Stimulated activated CD4-positive, alpha-beta T cell treated with anti-CD3 and anti-CD28 coated beads, Interleukin-4, amount 100 ng/mL, for 1 hour (primary cell): ENCODE data around the gene ROR2.
"Not testable (repeated sequence)": the region's sequence is repeated elsewhere in the genome, so short reads cannot be mapped to it uniquely, and the experiment has no call there.

Experiments used
- DNase-seq: peaks from one replicate; pipeline ENCODE4 v3.0.0-alpha.2; 2020

ROR2 gene

DNA sequence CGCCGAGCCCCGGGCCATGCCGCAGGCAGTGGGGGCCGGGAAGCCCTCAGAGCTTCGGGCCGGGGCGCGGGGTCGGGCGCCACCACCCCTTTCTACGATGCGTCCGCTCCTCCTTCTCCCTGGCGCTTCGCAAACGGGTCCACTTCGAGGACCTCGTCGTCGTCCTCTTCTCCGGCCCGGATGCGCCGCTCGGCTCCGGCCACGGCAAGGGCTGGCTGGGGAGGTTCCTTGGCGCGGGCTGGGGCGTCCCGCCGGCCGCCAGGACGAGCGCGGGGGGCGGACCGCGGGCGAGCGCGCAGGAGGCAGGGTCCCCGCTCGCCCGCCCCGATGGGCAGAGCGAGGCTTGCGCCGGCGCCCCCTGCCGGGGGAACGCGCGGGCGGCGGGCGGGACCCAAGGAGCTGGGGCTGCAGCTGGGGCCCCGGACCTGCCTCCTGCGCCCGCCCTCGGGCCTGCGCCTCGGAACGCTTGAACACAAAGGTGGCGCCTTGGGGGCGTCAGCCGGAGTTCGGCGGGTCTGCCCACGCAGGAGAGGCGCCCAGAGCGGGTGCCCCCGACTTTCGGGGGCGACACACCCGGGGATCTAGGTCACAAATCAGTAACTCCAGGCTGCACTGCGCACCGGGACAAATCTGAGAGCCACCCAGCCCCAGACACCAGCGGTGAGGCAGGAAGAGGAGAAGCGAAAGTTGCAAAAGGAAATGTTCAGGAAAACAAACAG lies at the start of gene ROR2:
Gene ROR2, minus strand, starts transcription at position 283 of the 719 bp plus-strand sequence.
- peak; percentile 49 for DNase-seq

DNA sequence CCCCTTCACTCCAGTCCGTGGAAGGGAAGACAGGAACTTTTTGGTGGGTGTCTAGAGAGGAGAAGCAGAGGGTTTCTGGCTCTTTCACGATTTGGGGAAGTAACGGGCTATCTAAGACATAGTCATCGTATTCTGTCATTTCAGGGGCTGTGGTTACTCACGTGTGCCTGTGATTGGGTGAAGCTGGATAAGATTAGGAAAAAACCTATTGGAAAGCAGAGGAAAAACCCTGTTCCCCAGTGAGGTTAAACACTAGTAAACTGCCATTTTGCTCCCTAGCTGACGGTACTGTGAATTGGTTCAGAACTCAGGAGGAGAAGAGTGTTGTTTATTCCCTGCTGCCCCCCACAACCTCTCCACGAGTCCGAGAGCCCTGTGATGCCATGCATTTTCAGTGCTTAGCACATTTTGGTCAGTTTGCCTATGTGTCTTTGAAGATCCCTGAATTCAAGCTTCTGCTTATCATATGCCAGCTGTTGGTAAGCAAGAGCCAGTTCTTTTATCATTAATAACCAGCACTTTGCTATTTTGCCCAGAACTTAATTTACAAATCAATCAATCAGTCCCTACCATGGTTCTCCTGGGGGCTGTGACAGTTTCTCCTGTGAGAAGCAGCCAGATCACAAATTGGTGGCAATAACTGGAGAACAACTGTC lies 45.1 kb upstream of the ROR2 start:
- no peak for DNase-seq

DNA sequence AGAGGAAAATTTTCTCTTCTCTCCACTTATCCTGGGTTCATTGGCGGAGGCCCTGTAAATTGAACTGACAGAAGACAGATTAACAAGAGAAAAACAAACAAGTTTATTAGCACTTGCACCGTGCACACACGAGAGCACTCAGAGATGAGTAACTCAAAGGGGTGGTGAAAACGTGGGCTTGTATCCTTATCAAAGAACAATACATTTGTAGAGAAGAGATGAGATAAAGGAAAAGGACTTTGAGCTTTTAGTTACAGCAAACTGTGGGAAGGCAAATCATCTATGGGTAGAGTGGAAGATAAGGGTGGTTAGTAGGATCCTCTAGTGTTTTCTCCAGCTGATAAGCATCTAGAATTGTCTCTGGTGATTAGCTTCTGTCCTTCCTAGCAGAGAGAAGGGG lies 44.4 kb upstream of the ROR2 start:
- no peak for DNase-seq

DNA sequence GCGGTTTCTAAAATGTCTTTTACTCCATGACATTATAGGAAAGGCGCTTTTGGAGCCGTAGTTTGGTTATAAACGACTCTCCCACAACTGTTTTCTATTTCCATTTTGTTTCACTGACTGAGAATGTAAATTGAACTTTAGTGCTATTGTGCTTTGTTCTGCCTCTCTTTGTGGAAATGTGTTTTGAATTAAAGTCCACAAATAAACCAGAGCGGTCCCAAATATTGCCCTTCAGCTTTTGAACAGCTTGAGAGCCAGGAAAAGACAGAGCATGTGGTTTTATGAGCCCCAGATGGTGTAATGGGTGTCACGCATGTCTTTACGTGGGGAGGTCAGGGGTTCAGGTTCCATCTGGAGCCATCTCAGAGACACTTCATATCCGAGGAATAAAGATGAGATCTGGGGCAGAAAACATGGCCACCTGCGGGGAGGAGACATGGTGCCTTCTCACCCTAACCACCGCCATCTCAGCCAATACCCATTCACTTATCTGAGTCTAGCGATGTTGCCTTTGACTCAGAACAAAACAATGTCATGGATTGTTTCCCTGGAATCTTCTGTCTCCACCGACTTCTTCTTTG lies 42.5 kb upstream of the ROR2 start:
- no peak for DNase-seq

DNA sequence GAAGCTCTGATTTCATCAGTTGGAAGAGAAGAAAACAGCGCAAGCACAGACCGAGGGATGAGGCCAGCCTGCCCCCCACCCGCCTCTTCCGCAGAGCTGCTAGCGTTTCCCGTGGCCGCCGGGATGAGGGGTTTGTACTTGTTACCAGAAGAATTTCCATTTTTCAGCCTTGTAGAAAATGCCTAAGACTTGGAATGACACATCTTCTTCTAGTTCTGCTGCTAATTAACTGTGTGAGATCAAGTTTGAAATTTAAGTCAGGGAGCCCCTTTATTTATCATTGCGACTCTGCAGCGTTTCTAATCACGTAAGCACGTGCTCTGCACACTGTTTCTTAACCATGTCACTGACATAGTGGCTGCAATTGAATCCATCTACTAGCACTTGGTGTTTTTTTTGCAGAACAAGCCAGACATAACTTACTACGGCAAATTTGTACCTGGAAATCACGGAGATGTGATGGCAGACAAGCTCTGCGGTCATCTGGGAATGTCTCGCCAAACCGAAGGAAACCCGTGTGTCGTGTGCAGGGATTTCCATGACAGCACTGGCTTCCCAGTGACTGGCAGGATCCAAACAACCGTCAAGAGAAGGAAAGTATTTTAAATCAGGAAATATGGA lies 41.8 kb upstream of the ROR2 start:
- no peak for DNase-seq

DNA sequence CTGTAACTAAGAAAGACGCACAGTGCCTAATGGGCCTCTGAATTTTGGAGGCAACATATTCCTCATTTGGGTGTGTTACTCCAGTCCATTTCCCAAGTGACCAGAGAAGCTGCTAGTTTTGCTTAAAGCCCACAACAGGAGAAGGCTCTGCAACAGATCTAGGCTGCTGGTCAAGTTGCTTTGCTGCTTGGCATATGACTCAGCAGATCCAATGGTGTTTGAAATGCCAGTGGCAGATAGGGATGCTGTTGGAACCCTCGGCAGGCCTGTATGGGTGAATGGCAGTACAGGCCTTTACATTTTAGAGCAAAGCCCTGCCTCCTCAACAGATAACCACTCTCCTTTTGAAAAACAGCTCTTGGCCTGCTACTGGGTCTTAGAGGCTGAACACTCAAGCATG lies 36.2 kb upstream of the ROR2 start:
- DNase-seq = no peak

DNA sequence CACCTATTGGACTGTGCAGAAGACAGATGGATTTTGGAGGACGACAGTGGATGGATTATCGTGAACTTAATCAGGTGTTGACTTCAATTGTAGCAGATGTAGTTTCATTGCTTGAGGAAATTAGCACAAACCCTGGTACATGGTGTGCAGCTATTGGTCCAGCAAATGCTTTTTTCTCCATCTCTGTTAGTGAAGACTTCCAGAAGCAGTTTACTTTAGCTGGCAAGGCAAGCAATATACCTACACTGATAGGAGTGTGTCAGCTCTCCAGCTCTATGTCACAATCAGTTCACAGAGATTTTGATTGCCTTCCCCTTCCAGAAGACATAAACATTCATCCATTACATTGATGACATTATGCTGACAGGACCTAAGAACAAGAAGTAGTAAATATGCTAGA lies 35.7 kb upstream of the ROR2 start:
- DNase-seq = no peak

DNA sequence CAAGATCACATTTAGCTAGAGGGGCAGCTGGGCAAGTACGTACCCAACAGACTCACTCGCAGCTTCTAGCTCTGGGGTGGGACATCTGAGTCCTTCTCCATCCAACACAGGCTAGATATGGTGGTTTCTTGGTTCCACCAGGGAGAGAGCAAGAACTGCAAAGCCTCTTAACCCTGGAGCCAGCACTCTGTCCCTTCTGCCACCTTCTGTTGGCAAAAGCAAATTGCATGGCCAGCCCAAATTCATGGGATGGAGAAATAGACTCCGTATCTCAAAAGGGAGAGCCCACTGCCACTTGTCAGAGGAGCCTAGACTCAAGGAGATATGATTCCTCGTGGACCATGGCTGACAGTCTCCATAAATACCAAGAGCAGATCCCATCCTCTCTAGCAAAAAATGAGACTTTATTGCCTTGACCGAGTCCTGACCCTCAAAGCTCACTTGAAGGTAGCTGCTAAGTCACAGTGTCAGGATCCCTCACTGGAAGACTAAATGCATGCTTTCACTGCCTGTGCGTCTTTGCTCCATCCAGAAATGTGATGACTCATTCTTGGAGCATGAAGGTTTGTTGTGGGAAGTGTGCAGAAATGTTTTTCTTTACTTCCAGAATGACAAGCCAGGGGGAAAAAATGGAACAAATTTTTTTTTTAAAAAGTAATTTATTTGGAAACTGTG lies 28.8 kb upstream of the ROR2 start:
- DNase-seq = no peak

DNA sequence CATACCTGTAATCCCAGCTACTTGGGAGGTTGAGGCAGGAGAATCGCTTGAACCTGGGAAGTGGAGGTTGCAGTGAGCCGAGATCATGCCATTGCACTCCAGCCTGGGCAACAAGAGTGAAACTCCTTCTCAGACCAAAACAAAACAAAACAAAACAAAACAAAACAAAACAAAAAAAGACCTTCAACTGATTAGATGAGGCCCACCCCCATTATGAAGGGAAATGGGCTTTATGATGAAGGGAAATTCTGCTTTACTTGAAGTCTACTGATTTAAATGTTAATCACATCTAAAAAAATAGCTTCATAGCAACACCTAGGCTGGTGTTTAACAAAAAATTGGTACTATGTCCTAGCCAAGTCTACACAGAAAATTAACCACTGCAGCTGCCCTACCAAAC lies 25.2 kb upstream of the ROR2 start:
- not testable (repeated sequence) for DNase-seq

DNA sequence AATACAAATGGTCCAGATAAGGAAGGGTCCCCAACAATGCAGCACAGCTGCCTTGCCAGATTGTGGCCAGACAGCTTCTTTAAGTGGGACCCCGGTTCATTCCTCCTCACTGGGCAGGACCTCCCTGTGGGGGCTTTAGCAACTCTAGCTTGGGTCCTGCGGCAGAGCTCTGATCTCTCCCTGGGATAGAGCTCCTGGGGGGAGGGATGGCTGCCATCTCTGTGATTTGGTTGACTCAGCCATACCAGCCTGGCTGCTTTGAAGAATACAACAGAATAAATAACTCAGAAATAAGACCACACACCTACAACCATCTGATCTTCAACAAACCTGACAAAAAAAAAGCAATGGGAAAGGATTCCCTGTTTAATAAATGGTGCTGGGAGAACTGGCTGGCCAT lies 22.7 kb upstream of the ROR2 start:
- no peak for DNase-seq

DNA sequence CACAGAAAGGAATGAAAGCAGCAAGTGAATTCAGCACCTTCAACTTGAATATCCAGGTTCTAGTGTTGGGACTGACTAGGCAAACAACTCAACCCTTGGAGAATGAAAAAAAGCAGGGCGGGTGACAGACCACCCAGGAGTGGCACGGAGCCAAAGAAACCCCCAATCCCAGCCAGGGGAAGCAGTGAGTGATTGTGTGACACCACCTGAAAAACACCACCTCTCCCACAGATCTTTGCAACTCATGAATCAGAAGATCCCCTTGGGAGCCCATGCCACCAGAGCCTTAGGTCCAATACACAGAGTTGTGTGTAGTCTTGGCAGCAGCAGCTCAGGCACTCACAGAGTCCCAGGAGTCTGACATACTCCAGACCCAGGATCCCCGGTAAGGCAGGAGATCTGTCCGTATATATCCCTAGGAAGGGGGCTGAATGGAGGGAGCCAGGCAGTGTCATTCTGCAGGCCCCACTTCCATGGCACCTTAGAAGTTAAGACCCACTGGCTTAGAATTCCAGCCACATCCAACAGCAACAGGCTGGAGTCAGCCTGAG lies 22.1 kb upstream of the ROR2 start:
- no peak for DNase-seq

DNA sequence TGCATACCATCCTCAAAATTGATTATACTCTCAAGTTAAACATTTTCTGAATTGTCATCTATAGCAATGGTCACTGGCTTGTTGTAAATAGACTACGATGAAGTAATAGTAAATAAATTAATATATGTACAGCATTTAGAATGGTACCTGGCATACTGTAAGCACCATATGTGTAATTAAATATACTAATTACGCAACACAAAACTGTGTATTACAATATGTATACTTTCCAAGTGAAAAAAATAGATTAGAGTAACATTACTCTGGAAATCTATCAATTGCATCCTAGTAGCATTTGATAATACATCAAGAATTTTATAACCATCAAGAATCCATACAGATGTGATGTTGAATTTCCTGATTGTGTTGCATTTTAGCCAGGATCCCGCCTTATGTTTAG lies 17.2 kb upstream of the ROR2 start:
- no peak for DNase-seq

DNA sequence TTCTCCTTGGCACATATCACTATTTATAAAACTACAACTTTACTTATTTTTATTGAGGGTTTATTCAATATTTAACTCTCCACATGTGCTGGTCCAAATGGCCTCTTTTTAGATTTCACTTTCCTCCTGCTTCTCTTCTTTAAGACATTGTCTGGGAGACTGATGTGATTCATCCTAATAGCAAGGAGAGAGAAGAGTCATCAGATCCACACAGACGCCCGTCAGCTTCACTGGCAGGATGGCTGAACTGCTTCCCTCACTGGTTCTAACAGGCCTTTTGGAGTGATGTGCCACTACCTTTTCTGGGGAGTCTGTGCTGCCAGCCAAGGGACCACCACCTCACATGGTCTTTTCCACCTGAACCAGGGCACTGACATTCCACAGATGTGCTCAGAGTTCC lies 16.5 kb upstream of the ROR2 start:
- DNase-seq = no peak

DNA sequence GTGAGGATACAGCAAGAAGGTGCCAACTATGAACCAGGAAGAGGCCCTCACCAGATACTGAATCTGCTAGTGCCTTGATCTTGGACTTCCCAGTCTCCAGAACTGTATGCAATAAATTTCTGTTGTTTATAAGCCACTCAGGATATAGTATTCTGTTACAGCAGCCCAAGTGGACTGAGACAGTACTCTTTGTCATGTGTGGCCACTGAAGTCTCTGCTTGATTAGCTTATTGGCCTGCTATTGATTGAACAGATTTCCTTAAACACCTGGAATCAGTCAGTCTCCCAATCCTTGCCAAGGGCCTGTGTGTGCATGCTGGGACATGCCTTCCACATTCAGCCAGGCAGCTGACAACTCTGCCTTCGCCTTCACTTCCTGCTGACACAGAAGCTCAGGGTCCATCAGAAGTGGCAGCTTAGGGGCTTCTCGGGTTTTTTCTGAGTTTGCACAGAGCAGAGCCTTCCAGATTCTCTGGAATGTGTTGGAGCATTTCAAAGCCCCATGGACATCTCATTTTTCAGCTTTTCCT lies 13.7 kb upstream of the ROR2 start:
- no peak for DNase-seq

DNA sequence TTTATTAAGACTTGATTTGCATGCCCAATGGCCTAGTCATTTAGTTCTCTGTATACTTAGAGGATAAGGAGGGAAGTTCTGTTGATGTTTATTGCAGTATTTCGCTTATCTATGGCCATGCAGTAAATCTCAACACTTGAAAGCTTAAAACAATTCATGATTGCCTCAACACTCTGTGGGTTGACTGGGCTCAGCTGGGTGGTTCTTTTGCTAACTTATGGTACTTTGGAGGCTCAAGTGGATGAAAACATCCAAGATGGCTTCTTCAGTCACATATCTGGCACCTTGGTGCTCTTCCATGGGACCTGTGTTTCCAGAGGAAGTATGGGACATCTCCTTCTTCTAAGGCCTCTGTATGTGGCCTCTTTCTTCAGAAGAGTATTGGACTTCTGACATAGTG lies 10.3 kb upstream of the ROR2 start:
- no peak for DNase-seq

DNA sequence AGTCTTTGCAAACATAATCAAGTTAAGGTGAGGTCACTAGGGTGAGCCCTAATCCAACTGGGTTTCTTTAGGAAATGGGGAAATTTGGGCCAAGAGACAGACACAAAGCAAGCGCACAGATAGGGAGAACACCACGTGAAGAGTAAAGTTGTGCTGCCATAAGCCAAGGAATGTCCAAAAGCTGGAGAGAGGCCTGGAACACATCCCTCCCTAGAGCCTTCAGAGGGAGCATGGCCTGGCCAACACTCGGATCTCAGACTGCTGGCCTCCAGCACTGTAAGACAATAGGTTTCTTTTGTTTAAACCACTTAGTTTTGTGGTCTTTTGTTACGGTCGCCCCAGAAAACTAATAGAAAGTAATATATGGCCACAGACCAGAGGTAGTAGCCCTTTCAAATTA lies 8.1 kb upstream of the ROR2 start:
- DNase-seq = no peak

DNA sequence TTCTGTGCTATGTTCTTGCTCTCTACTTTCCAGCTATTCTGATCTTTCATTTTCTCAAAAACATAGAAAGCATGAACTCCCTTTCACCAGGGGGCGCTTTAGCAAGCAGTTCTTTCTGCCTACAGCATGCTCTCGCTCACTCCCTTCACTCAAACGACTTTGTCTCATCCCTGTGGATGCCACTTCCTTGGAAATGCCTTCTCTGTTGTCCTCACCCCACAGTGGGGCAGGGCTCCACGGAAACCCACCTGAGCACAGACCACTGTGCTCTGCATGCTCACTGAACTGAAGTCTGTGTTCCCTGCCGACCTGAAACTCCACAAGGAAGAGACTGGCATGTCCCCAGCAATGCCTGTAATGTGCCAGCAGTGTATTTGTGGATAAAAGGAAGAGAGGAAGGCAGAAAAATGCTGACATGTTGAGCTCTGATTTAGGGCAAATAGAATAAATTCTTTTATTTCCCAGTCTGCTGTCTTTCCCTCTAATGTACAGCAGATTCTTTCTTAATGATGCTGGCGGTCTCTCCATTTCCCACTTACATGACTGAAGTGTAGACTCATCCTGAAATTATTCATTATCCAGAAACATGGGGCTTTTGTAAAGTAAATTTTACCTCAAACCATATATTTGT lies 4.9 kb upstream of the ROR2 start:
- no peak for DNase-seq

DNA sequence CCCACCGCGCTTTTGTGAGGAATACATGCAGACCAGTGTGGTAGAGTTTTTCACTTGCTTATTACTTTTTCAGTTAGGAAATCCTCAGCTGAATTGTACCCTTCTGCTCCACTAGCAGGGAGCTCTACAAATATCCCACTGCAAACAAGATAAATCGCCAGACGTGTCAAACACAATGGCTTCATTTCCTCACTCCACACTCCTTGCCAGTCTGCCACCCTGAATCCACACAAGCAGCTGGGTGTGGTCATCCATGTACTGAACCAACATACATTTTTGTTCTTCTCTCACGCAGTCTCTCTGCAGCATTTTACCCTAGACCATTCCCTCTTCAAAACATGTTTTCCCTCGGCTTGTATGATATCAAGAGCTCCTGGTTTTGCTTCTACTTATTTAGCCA lies 3.7 kb upstream of the ROR2 start:
- DNase-seq = no peak

DNA sequence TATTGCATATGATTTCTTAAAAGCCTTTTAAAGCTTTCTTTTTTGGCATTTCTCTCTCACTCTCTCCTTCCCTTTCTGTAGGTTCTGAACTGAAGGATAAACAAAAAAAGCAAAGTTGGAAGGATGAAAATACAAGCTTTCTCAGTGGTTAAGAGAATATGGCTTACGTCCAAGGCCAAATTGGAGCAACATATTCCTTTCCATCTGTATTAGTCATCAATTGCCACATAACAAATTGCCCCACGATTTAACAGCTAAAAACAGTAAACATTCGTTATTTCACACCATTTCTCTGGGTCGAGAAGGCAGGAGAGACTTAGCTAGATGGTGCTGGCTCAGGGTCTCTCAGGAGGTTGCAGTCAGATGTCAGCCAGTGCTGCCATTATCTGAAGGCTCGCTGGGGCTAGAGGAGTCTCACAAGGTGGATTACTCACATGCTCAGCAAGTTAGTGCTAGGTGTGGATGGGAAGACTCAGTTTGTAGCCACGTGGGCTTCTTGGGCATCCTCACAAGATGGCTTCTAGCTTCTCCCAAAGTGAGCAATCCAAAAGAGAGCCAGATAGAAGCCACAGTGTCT lies 2.0 kb upstream of the ROR2 start:
- DNase-seq = no peak

DNA sequence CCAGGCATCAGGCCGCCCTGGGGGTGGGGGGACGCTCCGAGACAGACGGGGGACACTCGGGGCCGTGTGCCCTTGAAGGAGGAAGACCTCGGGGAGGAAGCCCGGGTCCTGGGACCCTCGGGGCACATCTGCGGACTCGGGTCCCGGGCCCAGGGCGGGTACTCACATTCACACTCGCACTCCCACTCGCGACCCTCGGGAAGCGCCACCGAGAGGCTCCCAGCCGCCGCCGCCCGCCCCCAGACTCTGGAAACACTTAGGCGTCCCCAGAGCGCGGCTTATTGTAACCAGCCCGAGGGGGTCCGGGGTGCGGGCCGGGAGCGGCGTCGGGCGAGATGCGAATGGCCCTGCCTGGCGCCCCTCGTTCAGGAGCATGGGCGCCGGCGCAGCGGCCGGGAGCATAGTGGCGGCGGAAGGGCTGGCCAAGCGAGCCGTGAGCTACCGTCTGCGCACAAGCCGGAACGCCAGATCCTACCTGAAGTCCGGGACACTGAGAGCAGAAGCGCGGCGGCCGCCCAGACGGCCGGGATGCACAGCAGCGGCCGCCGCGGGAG lies 559 bp downstream of the ROR2 start:
- no peak for DNase-seq

DNA sequence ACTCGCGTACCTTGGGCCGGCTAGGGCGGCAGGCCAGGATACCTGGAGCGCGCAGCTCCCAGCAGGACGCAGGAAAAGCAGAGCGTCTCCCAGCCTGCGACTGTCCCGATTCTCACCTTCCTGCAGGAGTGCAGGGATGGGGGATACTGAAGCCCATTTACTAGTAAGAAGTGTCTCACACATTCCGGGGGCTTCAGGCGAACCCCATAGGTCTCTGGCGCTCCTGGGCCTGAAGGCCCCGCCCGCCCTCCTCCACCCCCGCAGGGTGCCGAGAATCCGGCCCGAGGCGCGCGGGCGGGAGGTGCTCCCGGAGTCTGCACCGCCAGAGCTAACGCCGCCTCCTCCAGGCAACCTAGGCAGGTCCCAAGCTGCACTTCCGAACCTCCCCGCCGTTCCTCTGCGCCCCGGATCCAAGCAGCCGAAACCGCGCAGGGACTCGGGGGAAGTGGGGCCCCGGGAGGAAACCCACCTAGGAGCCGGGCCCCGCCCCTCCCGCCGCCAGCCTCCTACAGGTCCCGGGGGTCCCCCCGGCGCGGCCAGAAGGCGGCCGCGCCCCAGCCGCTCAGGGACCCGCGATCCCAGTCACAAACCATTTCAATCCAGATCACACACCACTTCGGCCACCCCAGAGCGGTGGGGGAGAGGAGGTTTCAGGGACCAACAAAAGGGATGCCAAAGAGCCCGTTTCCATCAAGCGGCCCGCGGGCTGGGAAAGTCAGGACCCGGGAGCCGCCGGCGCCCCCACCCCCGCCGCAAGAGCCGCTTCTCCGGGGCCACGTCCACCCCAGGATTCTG lies 1.2 kb downstream of the ROR2 start:
- peak; percentile 23 for DNase-seq
